KMS-11 (cell line): ENCODE measurements around the gene RAE1.

Experiments
- H2AFZ ChIP-seq: fragments of 200-600 bp; sonication (generic); 2 replicates; pipeline ENCODE4 v1.6.1; 2016; ENCODE audit warnings: antibody characterized with exemption, mixed run types, low read depth
- H3K27ac ChIP-seq: fragments of 200-600 bp; sonication (generic); 2 replicates; pipeline ENCODE4 v1.6.1; 2016; ENCODE audit warnings: mild to moderate bottlenecking, mixed run types
- H3K27me3 ChIP-seq: fragments of 200-600 bp; sonication (generic); 2 replicates; pipeline ENCODE4 v1.6.1; 2017; ENCODE audit warnings: mild to moderate bottlenecking, low read depth, mixed run types, moderate library complexity; ENCODE audit not compliant: insufficient read depth
- H3K36me3 ChIP-seq: fragments of 200-600 bp; sonication (generic); 2 replicates; pipeline ENCODE4 v1.6.1; 2017; ENCODE audit warnings: mild to moderate bottlenecking, mixed run types; ENCODE audit not compliant: insufficient read depth
- H3K4me1 ChIP-seq: fragments of 200-600 bp; sonication (generic); 2 replicates; pipeline ENCODE4 v1.6.1; 2016; ENCODE audit warnings: mild to moderate bottlenecking, low read depth, mixed run types; ENCODE audit not compliant: poor library complexity, severe bottlenecking
- H3K4me2 ChIP-seq: fragments of 200-600 bp; sonication (generic); 2 replicates; pipeline ENCODE4 v1.7.0; 2016; ENCODE audit warnings: mild to moderate bottlenecking, mixed run types
- H3K4me3 ChIP-seq: fragments of 200-600 bp; sonication (generic); IDR thresholded peaks from 2 replicates; pipeline ENCODE4 v1.6.1; 2017; ENCODE audit warnings: low read depth, low read length, mixed read lengths; ENCODE audit not compliant: insufficient read depth
- H3K79me2 ChIP-seq: fragments of 200-600 bp; sonication (generic); 2 replicates; pipeline ENCODE4 v1.6.1; 2016; ENCODE audit warnings: low read depth, mixed run types; ENCODE audit not compliant: insufficient read depth
- H3K9ac ChIP-seq: fragments of 200-600 bp; sonication (generic); 2 replicates; pipeline ENCODE4 v1.6.1; 2016; ENCODE audit warnings: mild to moderate bottlenecking, mixed run types
- H4K20me1 ChIP-seq: fragments of 200-600 bp; sonication (generic); 2 replicates; pipeline ENCODE4 v1.6.1; 2016; ENCODE audit warnings: mild to moderate bottlenecking, mixed run types; ENCODE audit not compliant: insufficient read depth
- CTCF ChIP-seq: fragments of 200-600 bp; sonication (generic); conservative IDR thresholded peaks from 2 replicates; pipeline ENCODE4 v1.6.1; 2017; ENCODE audit warnings: low read depth, mild to moderate bottlenecking, antibody characterized with exemption, low read length, moderate library complexity, mixed read lengths

RAE1 gene

DNA sequence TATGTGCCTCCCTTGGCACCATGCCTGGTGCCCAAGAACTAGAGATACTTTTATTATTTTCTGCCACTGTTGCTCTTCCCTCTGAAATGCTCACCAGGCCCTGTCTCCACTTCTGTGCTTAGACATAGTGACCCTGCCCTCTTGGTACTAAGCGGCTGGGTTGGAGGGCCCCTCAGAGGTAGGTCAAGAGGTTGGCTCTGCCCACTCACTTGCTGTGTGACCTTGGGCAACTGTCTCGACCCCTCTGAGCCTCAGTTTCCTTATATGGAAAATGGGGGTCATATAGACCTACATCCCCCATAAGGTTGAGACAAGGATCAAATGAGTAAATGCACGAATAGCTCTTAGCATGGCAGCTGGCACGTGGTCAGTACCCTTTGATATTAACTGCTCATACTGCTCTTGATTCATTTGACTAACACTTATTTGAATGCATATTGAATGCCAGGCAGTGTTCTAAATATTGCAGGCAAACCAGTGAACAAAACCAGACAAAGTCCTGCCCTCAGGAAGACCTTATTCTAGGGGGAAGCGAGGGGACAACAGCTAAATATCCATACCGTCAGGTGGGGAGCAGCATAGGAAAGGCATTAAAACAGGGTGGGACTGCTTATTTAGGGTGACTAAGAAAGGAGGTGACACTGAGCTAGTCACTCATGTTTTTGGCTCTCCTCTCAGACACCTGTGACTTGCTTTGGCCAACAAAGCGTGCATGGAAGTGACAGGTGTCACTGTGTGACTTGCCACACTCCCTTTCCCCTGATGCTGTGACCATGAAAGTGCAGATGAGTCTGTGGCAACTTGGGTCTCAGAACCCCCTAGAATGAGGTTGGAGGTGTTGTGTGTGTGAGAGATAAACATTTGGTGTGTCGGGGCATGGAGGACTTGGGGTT, 35.7 kb upstream of the RAE1 start:
- Histone ChIP-seq H3K36me3 (no peaks in the 10 kb centered on the region), H3K4me3 (no peak overlapping the region), H3K27ac (no peak overlapping the region), H3K9ac (no peak overlapping the region), H2AFZ (no peak overlapping the region), H3K79me2 (no peaks in the 10 kb centered on the region), H4K20me1 (no peaks in the 10 kb centered on the region), H3K4me2 (no peak overlapping the region), H3K27me3 (no peaks in the 10 kb centered on the region), H3K4me1 (no peaks in the 10 kb centered on the region)
- TF ChIP-seq CTCF, result no peak

- Histone ChIP-seq H3K9ac (no peak overlapping the region), H3K79me2 (no peaks in the 10 kb centered on the region), H2AFZ (no peak overlapping the region), H3K36me3 (no peaks in the 10 kb centered on the region), H3K4me2 (no peak overlapping the region), H4K20me1 (no peaks in the 10 kb centered on the region), H3K4me3 (no peak overlapping the region), H3K27me3 (no peaks in the 10 kb centered on the region), H3K4me1 (no peaks in the 10 kb centered on the region), H3K27ac (no peak overlapping the region)
- TF ChIP-seq CTCF, result no peak
These were observed 35.0 kb upstream of the RAE1 start for GRCh38 chr20:57315976-57316480.

DNA sequence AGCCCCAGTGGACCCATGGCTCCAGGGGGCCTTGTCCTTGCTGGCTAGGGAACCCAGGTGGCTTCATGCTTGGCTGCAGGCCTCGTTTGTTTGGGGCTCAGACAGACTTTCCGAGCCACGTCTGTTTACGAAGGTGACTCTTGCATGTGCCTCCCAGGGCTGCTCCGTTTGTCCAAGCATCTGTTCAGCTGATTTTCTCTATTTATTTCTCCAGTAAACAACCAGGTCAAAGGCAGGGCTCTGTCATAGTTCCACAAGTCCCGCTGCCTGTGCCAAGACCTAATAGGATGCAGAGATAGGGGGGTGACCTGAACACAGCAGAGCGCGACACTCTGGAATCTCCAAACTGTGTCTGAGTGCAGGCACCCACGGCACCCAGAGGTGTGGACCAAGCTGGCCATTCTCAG, 34.3 kb upstream of the RAE1 start:
- no peaks in the 10 kb centered on the region for H3K4me1 ChIP-seq
- no peak overlapping the region for H3K4me3 ChIP-seq
- no peak overlapping the region for H3K27ac ChIP-seq
- H3K9ac ChIP-seq, result no peak overlapping the region
- H2AFZ ChIP-seq, result no peak overlapping the region
- no peaks in the 10 kb centered on the region for H3K36me3 ChIP-seq
- TF ChIP-seq CTCF, result no peak
- no peak overlapping the region for H3K4me2 ChIP-seq
- no peaks in the 10 kb centered on the region for H3K27me3 ChIP-seq
- H3K79me2 ChIP-seq, result no peaks in the 10 kb centered on the region
- no peaks in the 10 kb centered on the region for H4K20me1 ChIP-seq

GRCh38 chr20:57317316-57317788, 33.7 kb upstream of the RAE1 start:
- no peak for TF ChIP-seq CTCF
- no peak overlapping the region for H3K9ac ChIP-seq
- no peaks in the 10 kb centered on the region for H4K20me1 ChIP-seq
- no peak overlapping the region for H3K27ac ChIP-seq
- H3K79me2 ChIP-seq, result no peaks in the 10 kb centered on the region
- H3K4me3 ChIP-seq, result no peak overlapping the region
- H3K4me1 ChIP-seq, result no peaks in the 10 kb centered on the region
- no peak overlapping the region for H3K4me2 ChIP-seq
- H3K36me3 ChIP-seq, result no peaks in the 10 kb centered on the region
- H3K27me3 ChIP-seq, result no peaks in the 10 kb centered on the region
- H2AFZ ChIP-seq, result no peak overlapping the region
